Hepatocyte (in vitro differentiated cells): ENCODE results near the gene FAM120A. TPM values are rescaled to one million over a fixed set of nuclear protein-coding genes. Genes with fewer than 3 reads are reported as not detected.

Experiments used
- DNase-seq: peaks from one replicate; pipeline ENCODE4 v3.0.0-alpha.2; 2016; ENCODE audit warnings: low spot score
- H2AFZ ChIP-seq: fragments of 200-600 bp; sonication (generic); 2 replicates; pipeline ENCODE4 v1.6.0; 2016; ENCODE audit warnings: antibody characterized with exemption, mild to moderate bottlenecking
- H3K27ac ChIP-seq: fragments of 200-600 bp; sonication (generic); 2 replicates; pipeline ENCODE4 v1.5.1; 2016; ENCODE audit warnings: mild to moderate bottlenecking
- H3K27me3 ChIP-seq: fragments of 200-600 bp; sonication (generic); 2 replicates; pipeline ENCODE4 v1.6.1; 2016
- H3K36me3 ChIP-seq: fragments of 200-600 bp; sonication (generic); replicated peaks from 2 replicates; pipeline ENCODE4 v1.5.1; 2016; ENCODE audit warnings: low read depth; ENCODE audit not compliant: insufficient read depth
- H3K4me1 ChIP-seq: fragments of 200-600 bp; sonication (generic); 2 replicates; pipeline ENCODE4 v1.5.1; 2016; ENCODE audit warnings: mild to moderate bottlenecking, moderate library complexity; ENCODE audit not compliant: insufficient read depth
- H3K4me2 ChIP-seq: fragments of 200-600 bp; sonication (generic); 2 replicates; pipeline ENCODE4 v1.6.0; 2016
- H3K4me3 ChIP-seq: fragments of 200-600 bp; sonication (generic); 2 replicates; pipeline ENCODE4 v1.5.1; 2016; ENCODE audit warnings: mild to moderate bottlenecking
- H3K79me2 ChIP-seq: fragments of 200-600 bp; sonication (generic); 2 replicates; pipeline ENCODE4 v1.6.0; 2017; ENCODE audit warnings: mild to moderate bottlenecking
- H3K9me2 ChIP-seq: fragments of 200-600 bp; sonication (generic); replicated peaks from 2 replicates; pipeline ENCODE4 v1.6.0; 2017; ENCODE audit warnings: mild to moderate bottlenecking; ENCODE audit not compliant: insufficient read depth
- H3K9me3 ChIP-seq: fragments of 200-600 bp; sonication (generic); 2 replicates; pipeline ENCODE4 v1.5.1; 2016; ENCODE audit warnings: low read depth, mild to moderate bottlenecking
- H4K20me1 ChIP-seq: fragments of 200-600 bp; sonication (generic); 2 replicates; pipeline ENCODE4 v1.6.0; 2016; ENCODE audit warnings: mild to moderate bottlenecking; ENCODE audit not compliant: insufficient read depth, poor library complexity, severe bottlenecking
- EZH2 ChIP-seq: fragments of 200-600 bp; sonication (generic); IDR thresholded peaks from 2 replicates; pipeline ENCODE4 v1.6.1; 2016; ENCODE audit warnings: antibody characterized with exemption, mild to moderate bottlenecking, borderline replicate concordance
- EZH2phosphoT487 ChIP-seq: fragments of 200-600 bp; sonication (generic); IDR thresholded peaks from one replicate; pipeline ENCODE4 v1.6.1; 2018; ENCODE audit warnings: antibody characterized with exemption, mild to moderate bottlenecking, low read depth, moderate library complexity; ENCODE audit not compliant: unreplicated experiment, severe bottlenecking
- WGBS: methylation state at CpG from one replicate; pipeline ENCODE4 v1.1.6; 2016; ENCODE audit warnings: low lambda C conversion rate; ENCODE audit errors: missing lambda C conversion rate; 5-methylcytosine and 5-hydroxymethylcytosine counted together
- polyA plus RNA-seq: library from polyadenylated mRNA; unstranded; fragments of >200 nt; fragmentation: Nextera tagmentation; extraction: Ambion mirVana; gene quantifications from 2 replicates; pipeline ENCODE4 v1.2.1, GENCODE V29; 2016
- total RNA-seq: library from RNA; depleted of rRNA; stranded (reverse); fragments of >200 nt; gene quantifications from 2 replicates; pipeline ENCODE4 v1.2.3, GENCODE V29; 2014
- TF ChIP-seq, protein P1 (sequence below): fragments of 200-600 bp; sonication (generic); IDR thresholded peaks from 2 replicates; pipeline ENCODE4 v1.5.1; 2016; ENCODE audit warnings: antibody characterized with exemption, mild to moderate bottlenecking; ENCODE audit not compliant: poor library complexity

FAM120A gene
- total and polyA plus RNA-seq, 2 experiments from 2014 or later: 16.0 to 49.3 TPM

DNA sequence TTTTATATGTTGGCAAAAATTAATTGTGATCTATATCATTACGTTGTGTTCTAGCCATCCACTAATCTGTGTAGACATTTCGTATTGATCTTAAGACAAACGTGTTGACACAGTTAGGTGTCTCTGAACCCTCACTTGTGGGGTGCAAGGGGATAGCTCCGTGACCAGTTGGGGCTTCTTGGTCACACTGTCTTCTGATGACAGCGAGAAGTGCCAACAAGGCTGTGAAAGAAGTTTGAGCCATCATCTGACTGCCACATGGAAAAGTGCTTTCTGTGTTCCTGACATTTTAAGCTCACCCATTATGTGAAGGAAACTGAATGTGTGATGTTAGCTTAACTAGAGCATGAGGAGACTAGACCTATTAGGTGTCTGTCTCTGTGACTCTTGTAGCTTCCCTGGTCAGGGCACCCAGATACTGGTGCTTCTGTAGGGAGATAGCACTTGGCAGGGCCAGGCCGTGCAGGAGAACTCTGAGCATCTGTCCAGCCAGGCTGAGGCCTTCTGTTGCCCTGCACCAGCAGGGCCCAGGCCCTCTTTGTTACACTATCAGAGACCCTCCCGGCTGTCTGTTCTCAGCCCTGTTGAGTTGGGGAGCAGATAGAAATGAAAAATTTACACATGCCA, 72.1 kb downstream of the FAM120A start:
- no peak for DNase-seq
- WGBS: 91% methylated on average over 7 of the region's 7 CpGs
- TF ChIP-seq EZH2phosphoT487 (no peak), EZH2 (no peak)
- TF ChIP-seq, protein P1, sequence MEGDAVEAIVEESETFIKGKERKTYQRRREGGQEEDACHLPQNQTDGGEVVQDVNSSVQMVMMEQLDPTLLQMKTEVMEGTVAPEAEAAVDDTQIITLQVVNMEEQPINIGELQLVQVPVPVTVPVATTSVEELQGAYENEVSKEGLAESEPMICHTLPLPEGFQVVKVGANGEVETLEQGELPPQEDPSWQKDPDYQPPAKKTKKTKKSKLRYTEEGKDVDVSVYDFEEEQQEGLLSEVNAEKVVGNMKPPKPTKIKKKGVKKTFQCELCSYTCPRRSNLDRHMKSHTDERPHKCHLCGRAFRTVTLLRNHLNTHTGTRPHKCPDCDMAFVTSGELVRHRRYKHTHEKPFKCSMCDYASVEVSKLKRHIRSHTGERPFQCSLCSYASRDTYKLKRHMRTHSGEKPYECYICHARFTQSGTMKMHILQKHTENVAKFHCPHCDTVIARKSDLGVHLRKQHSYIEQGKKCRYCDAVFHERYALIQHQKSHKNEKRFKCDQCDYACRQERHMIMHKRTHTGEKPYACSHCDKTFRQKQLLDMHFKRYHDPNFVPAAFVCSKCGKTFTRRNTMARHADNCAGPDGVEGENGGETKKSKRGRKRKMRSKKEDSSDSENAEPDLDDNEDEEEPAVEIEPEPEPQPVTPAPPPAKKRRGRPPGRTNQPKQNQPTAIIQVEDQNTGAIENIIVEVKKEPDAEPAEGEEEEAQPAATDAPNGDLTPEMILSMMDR: no peak
- Histone ChIP-seq H3K27me3 (no peaks in the 10 kb centered on the region), H3K9me2 (no peaks in the 10 kb centered on the region), H3K4me2 (no peak overlapping the region), H3K4me3 (no peak overlapping the region), H3K9me3 (no peaks in the 10 kb centered on the region), H4K20me1 (peaks cover 2% of the 10 kb centered on the region), H3K27ac (no peak overlapping the region), H3K79me2 (peaks cover 26% of the 10 kb centered on the region), H3K36me3 (no peaks in the 10 kb centered on the region), H3K4me1 (no peaks in the 10 kb centered on the region), H2AFZ (no peak overlapping the region)

DNA sequence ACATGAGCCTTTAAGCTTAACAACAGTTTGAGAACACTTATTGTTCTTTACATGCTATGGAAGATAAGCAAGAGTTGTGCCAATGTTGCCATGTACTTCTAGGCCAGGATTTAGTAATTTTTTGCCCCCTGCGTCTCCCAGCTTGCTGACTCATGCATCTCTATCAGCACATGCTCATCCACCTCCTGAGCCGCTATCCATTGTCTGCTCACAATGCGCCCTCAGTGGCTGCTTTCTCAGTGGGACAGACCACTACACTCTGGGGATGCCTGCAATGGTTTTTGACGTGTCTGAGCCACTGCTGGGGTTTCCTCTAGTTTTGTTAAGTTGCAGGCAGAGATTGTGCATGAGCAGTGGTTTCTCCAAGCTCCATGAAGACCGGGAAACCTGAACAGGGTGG, 74.0 kb downstream of the FAM120A start:
- Histone ChIP-seq H3K27ac (no peak overlapping the region), H3K4me1 (no peaks in the 10 kb centered on the region), H3K27me3 (no peaks in the 10 kb centered on the region), H3K9me2 (no peaks in the 10 kb centered on the region), H3K79me2 (peaks cover 22% of the 10 kb centered on the region), H4K20me1 (peaks cover 2% of the 10 kb centered on the region), H2AFZ (no peak overlapping the region), H3K36me3 (no peaks in the 10 kb centered on the region), H3K4me2 (no peak overlapping the region), H3K9me3 (no peaks in the 10 kb centered on the region), H3K4me3 (no peak overlapping the region)
- 95% methylated on average over 5 of the region's 5 CpGs for WGBS
- DNase-seq: no peak
- no peak for TF ChIP-seq EZH2

DNA sequence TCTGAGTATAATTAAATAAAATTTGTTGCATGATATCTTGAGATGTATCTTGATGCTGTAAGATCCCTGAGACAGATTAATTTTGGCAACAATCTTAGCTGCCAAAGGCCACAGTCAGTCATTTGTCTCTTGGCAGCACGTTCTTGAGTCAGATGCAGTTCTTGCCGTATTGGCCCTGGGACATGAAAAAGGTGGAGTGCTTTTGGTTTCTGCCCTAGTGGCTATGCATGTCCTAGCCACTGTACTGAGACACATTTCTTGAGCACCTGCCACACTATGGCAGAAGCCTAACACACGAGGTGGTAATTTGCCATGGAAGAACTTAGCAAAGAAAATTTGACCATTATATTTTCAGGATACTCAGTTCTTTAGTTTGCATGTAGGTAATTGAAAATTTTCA, 79.9 kb downstream of the FAM120A start:
- H3K36me3 ChIP-seq: no peaks in the 10 kb centered on the region
- DNase-seq: no peak
- no peaks in the 10 kb centered on the region for H3K27me3 ChIP-seq
- H3K4me3 ChIP-seq: no peak overlapping the region
- no peak overlapping the region for H3K4me2 ChIP-seq
- H3K27ac ChIP-seq: no peak overlapping the region
- H3K9me2 ChIP-seq: no peaks in the 10 kb centered on the region
- no peaks in the 10 kb centered on the region for H3K79me2 ChIP-seq
- no peaks in the 10 kb centered on the region for H3K9me3 ChIP-seq
- 94% methylated on average over 3 of the region's 3 CpGs for WGBS
- H4K20me1 ChIP-seq: no peaks in the 10 kb centered on the region
- H2AFZ ChIP-seq: no peak overlapping the region
- TF ChIP-seq, protein P1: no peak
- TF ChIP-seq EZH2phosphoT487 (no peak), EZH2 (no peak)
- H3K4me1 ChIP-seq: no peaks in the 10 kb centered on the region

GRCh38 chr9:93532141-93532540, 80.7 kb downstream of the FAM120A start:
- H3K79me2 ChIP-seq: no peaks in the 10 kb centered on the region

More at GRCh38 chr9:93532141-93532540, 80.7 kb downstream of the FAM120A start:
- Histone ChIP-seq H3K9me2 (no peaks in the 10 kb centered on the region), H4K20me1 (no peaks in the 10 kb centered on the region), H3K27ac (no peak overlapping the region), H3K36me3 (no peaks in the 10 kb centered on the region), H3K4me3 (no peak overlapping the region), H3K9me3 (no peaks in the 10 kb centered on the region), H2AFZ (no peak overlapping the region), H3K4me1 (no peaks in the 10 kb centered on the region), H3K27me3 (no peaks in the 10 kb centered on the region), H3K4me2 (no peak overlapping the region)
- no peak for DNase-seq
- WGBS: 72% methylated on average over 8 of the region's 8 CpGs
- no peak for TF ChIP-seq EZH2phosphoT487
- TF ChIP-seq EZH2: no peak
- TF ChIP-seq, protein P1: no peak
